GM21360 (cell line): ENCODE measurements around the gene C10orf90.

Experiments used
- ATAC-seq: cut with Tn5 transposase; IDR thresholded peaks from one replicate; pipeline ENCODE4 v1.9.1; 2021; ENCODE audit warnings: mild to moderate bottlenecking, moderate library complexity; ENCODE audit not compliant: unreplicated experiment

The C10orf90 gene

GRCh38 chr10:126639084-126639483 lies 31.4 kb downstream of the C10orf90 start:
- ATAC-seq, result no peak

GRCh38 chr10:126638542-126638941 lies 32.0 kb downstream of the C10orf90 start:
- ATAC-seq, result no peak

- ATAC-seq, result no peak
Measured at GRCh38 chr10:126637501-126637900, 33.0 kb downstream of the C10orf90 start.

- no peak for ATAC-seq
Measured at GRCh38 chr10:126634911-126635310, 35.6 kb downstream of the C10orf90 start.

GRCh38 chr10:126634347-126634746 lies 36.1 kb downstream of the C10orf90 start:
- ATAC-seq, result no peak

GRCh38 chr10:126632705-126633104 lies 37.8 kb downstream of the C10orf90 start:
- no peak for ATAC-seq

- no peak for ATAC-seq
Measured at GRCh38 chr10:126629925-126630624, 40.4 kb downstream of the C10orf90 start.

- no peak for ATAC-seq
Measured at GRCh38 chr10:126628746-126629145, 41.7 kb downstream of the C10orf90 start.

- ATAC-seq, result no peak
Measured at GRCh38 chr10:126621846-126622245, 48.6 kb downstream of the C10orf90 start.

- no peak for ATAC-seq
Measured at GRCh38 chr10:126618466-126618865, 52.0 kb downstream of the C10orf90 start.

- ATAC-seq, result no peak
Measured at GRCh38 chr10:126617733-126618132, 52.8 kb downstream of the C10orf90 start.

- no peak for ATAC-seq
Measured at GRCh38 chr10:126617208-126617607, 53.3 kb downstream of the C10orf90 start.

- ATAC-seq, result no peak
Measured at GRCh38 chr10:126616737-126617136, 53.8 kb downstream of the C10orf90 start.

- no peak for ATAC-seq
Measured at GRCh38 chr10:126611303-126611702, 59.2 kb downstream of the C10orf90 start.

- ATAC-seq, result no peak
Measured at GRCh38 chr10:126609566-126609965, 60.9 kb downstream of the C10orf90 start.

GRCh38 chr10:126599949-126600682 lies 70.4 kb downstream of the C10orf90 start:
- no peak for ATAC-seq

- no peak for ATAC-seq
Measured at GRCh38 chr10:126598009-126598408, 72.5 kb downstream of the C10orf90 start.

- no peak for ATAC-seq
Measured at GRCh38 chr10:126597211-126597610, 73.3 kb downstream of the C10orf90 start.

- no peak for ATAC-seq
Measured at GRCh38 chr10:126596472-126597016, 73.9 kb downstream of the C10orf90 start.

GRCh38 chr10:126595160-126595559 lies 75.3 kb downstream of the C10orf90 start:
- ATAC-seq, result no peak

GRCh38 chr10:126593968-126594701 lies 76.4 kb downstream of the C10orf90 start:
- no peak for ATAC-seq
